HG02588 (cell line): Measurements from ENCODE around the gene MAFF.

ENCODE experiments used
- ATAC-seq: cut with Tn5 transposase; IDR thresholded peaks from one replicate; pipeline ENCODE4 v1.9.1; 2021; ENCODE audit warnings: mild to moderate bottlenecking, moderate library complexity; ENCODE audit not compliant: unreplicated experiment

The MAFF gene

DNA sequence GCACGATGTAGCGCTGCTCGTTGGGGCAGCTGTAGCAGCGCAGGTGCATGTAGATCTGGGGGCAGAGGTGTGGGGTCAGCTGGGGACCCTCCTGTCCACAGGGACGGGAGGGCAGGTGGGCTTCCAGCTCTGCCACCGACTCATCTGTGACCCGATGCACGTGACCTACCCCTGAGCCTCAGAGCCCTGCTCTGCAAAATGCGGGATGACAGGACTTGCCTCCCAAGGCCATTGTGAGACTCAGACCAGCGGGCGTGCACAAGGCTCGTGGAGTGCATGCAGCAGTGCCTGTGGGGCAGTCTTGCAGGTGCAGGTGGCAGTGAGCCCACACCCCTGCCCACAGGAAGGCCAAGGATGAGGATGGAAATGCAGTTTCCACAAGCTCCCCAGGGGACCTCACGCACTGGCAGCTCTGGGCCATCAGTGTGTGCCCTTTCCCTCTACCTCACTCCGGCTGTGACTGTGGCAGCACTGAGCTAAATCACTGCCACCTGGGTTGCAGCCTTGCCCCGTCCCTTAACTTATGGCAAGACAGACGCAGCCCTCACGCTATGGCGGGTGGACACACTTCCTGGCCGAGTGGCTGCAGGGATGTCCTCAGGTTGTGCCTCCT lies 44.4 kb downstream of the MAFF start:
- ATAC-seq: no peak

DNA sequence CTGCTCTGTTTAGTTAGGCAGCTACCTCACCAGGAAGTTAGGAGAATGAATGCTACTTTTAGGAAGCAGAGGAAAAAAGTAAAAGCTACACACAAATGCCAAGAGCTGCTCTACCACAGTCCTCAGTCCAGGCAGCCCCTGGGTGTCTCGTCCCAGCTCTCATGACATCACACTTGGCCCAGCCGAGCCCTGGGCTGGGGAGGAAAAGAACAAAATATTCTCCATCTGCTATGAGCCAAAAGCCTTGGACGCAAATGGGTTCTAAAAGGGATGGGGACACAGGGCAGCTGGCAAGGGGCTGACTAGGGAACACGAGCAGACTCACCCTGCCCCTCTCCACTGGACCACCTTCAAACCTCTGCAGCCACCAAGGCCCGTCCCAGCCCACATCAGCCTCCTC lies 44.9 kb downstream of the MAFF start:
- ATAC-seq: no peak

DNA sequence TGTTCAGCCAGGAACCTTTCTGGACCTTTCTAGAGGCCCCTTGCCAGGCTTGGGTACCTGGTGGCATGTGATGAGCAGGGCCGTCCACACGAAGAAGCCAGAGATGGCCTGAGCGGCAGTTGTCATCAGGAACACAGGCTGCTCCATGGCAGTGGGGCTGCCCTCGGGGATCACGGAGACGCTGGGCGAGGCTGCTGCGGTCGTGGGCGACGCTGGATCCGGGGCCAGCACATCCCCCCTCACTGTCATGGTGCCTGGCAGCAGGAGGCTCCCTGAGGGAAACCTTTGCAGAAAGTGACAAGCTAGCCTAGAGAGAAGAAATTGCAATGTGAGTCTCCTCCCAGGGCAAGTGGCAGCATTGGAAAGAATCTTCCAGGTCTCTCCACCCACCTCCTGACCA lies 45.9 kb downstream of the MAFF start:
- ATAC-seq: no peak

DNA sequence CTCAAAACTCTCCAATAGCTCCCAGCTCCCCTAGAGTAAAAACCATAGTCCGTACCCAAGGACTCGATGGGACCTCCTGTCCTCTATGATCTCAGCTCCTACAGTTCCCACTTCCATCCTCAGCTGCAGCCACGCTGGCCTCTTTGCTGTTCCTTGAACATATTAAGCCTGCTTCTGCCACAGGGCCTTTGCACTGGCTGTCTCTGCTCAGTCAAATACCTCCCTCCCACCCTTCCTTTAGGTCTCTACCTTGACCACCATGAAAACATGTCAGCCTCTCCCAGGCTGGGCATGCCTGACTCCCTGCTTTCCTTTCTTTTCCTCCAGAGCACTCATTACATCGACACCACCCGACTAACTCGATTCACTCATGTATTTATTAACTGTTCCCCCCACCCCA lies 46.5 kb downstream of the MAFF start:
- ATAC-seq: no peak

DNA sequence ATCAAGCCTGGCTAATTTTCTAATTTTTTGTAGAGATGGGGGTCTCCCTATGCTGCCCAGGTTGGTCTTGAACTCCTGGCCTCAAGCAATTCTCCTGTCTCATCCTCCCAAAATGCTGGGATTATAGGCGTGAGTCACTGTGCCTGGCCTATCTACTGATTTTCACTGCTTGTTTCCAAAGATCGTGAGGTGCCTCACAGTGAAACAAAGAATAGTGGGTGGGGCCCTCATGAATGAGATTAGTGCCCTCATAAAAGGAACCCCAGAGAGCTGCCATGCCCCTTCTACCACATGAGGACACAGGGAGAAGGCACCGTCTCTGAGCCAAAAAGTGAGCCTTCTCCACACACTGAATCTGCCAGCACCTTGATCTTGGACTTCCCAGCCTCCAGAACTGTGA lies 47.5 kb downstream of the MAFF start:
- no peak for ATAC-seq

DNA sequence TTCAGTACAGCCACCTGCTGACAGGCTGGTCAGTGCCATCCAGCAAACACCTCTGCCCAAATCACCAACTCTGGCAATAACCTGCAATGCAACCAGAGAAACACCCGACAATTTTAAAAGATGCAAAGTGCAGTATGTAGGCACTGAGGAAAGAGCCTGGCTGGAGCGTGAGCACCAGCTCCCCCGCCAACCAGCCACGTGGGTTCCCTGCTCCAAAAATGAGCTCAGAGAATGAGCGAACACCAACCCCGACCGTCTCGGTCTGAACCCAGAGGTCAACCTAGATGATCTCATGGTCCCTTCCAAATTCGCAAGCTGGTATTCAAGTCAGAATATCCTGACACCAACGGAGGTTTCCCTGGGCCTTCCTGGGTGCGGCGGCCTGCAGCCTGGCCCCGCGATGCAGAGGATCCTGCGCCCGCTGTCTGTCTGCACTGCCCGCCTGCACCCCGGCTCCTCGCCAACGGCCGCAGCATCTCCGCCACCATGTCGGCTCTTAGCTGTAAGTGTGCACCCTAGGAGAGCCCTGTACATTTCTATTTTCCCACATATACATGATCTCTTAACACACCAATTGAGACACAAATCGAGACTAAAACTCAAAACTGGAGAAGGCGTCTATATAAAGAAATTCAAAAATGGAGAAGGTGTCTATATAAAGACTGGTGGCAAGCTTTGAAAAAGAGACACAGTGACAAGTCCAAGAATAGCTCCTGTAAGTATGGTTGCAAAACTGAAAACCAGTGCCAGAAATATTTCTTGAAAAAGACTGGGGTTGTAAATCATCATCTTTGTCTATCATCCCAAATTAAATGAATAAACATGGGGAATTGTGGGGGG lies 48.2 kb downstream of the MAFF start:
- ATAC-seq: no peak

DNA sequence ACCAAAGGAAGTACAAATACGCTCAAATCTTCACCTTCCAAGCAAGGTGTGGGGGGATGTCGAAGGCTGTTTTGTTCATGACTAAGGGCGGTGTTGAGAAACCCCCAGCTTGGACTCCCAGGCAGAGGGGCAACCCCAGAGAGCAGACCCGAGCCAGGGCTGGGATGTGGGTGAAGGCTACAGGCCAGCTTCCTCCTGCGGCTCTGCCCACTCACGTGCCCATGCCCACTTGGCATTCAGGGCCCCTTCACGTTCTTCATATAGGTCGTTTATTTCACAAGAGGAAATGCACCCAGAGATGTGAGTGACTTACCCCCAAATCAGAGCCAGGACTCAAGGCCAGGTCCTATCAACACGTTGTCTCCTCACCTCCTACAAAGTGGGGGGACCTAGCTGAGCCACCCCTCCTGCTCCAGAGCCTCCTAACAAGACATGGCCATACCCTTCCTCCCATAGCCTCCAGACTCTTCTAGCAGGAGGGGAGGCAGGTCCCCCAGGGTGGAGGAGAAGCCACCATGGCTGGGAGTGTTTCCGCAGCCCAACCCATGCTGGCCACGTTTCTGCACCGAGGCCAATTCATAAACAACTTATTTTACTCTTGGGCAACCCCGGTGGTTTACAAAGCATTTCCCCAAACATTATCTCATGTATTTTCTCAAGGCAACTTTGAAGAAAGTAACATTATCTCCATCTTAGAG lies 49.0 kb downstream of the MAFF start:
- no peak for ATAC-seq

DNA sequence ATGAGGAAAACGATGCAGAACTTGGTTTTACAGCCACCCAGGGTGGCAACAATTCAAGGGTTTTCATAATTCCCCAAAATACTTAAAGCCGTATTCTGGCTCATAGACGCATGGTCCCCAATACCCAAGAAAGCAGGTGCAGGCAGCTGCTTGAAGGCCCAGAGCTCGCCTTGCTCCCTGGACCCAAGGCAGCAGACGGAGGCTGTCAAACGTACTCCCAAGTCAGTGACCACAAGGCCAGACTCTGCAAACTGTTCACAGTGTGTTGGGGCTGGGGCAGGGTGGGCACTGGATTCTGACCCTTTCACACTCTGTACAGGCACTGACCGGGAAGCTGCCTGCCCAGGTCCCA lies 49.5 kb downstream of the MAFF start:
- no peak for ATAC-seq

DNA sequence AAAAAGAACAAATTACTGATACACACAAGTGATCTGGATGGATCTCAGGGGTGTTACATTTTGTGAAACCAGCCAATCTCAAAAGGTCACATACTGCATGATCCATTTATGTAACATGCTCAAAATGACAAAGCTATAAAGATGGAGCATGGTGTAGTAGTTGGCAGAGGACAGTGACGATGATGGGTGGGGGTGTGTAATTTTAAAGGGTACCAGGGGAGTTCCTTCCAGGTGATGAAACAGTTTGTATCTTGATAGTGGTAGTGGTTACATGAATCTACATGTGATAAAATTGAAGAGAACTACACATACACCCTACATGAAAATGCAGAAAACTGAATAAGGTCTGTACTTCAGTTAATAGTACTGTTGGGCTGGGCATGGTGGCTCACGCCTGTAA lies 53.9 kb downstream of the MAFF start:
- no peak for ATAC-seq

DNA sequence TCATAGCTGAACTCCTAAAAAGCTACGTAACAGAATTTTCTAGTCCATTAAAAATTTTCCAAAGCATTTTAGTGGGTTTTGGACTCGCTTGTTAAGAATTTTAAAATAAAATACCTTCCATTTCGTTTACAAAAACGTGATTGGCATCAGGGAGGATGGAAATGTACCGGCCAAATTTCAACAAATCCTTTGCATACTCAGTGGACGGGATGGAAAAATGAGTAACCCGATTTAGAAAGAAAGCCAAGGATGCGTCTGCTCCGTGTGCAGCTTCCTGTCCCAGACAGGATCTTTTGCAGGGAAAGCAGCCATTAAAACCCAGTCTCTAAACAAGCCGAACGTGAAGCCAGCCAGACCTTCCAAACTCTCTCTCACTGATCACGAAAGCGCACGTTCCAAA lies 55.4 kb downstream of the MAFF start:
- ATAC-seq: no peak

DNA sequence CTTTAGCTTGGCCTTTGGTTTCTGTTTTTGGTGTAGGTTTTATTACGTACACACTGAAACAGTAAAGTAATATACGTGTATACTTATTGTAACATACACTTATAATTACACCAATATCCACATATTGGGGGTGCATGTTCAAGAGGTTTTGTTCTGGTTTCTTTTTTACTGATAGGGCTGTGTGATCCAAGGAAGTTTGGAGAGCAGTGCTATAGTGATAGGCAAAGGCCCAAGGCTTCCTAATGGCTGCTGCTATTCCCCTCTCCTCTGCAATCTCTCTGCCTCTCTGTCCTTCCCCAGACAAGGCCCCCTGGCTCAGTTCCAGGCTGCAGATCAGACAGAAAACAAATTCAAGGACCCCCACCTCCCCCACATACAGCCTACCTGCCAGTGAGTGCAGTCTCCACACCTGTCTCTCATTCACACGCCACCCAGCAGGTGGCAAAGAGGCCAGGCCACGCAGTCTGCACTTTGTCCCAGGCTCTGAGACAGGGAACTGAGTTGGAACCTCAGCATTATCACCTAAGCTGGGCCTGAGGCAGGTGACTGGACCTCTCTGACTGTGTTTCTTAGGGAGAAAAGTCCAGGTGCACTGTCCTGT lies 56.0 kb downstream of the MAFF start:
- no peak for ATAC-seq

DNA sequence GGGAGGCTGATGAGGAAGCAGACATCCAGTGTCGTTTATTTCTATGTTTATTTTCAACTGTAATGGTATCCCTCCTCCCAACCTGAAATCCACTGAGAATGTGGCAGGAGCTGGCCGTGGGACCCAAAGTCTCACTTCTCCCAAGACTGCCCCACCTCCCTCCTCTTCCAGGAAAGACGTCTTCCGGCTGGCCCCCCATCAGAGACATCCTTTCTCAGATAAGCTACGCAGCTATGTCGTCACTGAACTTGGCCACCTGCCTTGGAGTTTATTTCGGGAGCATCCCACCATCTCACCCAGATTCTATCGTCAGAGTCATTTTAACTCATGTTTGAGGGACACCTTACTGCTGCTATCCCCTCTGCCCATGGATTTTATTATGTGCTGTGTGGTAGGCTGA lies 57.1 kb downstream of the MAFF start:
- ATAC-seq: no peak

DNA sequence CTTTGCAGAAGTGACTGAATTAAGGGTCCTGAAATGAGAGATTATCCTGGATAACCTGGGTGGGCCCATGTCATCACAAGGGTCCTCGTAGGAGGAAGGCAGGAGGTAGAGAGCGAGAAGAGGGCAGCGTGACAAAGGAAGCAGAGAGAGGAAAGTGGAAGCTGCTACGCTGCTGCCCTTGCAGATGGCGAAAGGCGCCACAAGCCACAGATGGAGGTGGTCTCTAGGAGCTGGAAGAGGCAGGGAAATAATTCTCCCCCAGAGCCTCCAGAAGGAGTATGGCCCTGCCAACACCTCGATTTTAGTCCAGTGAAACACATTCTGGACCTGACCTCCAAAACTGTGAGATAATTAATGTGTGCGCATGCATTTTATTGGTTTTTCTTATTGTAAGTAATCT lies 57.6 kb downstream of the MAFF start:
- ATAC-seq: no peak

DNA sequence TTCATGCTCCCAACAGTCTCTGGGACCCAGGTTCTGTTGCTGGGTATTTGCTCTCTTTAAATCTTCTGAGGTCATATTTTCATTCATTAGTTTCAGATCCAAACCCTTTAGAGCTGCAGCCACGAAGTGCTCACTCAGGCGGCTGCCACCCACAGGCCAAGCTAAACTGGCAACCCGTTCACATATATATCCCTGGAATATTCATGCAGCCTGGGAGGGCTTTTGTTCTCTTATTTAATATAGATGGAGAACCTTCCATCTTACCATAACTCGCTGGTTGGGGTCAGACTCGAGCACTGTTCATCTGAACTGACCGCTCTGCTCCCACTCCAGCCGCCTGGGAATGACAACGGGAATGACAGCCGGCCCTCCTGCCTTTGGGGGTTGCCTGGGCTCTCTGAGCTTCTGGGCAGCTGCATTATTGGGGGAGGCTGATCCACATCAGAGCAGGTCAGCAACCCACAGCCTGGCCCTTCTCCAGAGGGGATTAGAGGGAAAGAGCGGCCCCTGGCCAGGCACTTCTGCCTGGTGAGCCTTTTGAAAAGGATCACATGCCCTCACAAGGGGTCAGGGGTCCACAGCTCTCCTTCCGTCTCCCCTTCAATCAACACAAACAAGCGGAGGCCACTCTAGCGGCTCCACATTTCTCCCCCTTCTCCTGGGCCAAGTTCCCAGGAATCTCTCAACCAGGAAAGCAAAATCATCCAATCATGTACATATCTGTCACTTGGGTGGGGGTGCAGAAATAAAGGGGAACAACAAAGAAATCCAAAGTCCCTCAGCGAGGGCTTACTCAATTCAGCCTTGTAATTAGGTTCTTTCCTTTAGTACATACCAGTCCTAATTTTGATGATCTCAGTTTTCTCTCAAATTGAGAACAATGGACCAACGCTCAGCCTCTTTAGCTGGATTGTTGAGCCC lies 59.2 kb downstream of the MAFF start:
- no peak for ATAC-seq

DNA sequence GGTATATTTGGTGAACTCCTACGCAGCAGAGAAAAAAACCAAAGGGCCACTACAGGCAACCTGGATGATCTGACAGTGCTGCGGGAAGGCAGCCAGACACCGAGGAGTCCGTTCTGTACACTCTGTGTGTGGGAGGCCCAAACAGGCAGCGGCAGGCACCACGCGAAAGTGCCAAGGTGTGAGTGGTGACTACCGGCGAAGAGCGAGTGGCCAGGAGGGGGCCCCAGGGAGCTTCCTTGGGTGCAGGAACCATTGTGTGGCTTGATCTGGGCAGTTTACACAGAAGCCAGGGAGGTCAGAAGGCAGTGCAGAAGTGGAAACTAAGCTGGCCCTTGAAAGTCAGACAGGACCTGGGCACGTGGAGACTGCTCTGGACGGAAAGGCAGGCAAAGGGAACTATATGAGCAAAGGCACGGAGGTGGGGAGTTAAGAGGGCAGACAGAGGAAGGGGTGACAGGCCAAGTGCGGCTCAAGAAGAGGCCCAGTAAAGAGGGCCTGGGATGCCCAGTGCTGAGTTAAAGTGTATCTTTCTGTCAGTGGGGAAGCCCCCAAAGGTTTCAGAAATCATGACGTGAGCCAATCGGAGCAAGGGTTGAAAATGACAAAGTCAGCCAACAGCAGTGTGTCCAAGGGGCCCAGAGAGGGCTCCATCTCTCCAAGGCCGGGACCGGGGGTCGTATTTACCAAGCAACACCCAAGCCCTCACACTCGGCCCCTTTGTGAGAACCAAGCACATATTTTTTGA lies 60.4 kb downstream of the MAFF start:
- ATAC-seq: no peak

DNA sequence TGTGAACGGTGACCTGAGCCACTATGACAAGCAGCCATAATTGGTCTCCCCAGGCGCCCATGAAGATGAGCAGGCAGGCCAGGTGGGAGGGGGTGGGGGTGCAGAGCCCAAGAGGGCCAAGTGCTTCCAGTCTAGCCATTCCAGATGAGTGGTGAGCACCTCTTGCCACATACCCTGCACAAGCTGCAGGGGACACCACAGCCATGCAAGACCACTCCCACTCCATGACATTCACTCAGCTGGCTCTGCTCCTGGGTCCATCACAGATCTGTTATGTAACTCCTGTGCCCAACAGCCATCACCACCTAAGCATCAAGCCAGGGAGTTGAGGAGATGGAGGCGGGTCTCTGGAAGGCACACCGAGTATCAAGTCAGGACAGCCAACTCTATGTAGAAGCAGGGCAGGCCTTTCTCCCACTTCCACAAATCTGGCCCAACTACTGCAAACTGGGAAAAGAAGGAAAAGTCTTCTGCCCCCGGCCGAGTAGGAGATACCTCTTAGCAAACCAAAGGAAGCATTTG lies 62.6 kb downstream of the MAFF start:
- no peak for ATAC-seq
